Epidermal melanocyte (primary cell): Measurements from ENCODE around the gene ZNRF4.
"Not testable (repeated sequence)": the region's sequence is repeated elsewhere in the genome, so short reads cannot be mapped to it uniquely, and the experiment has no call there.

Experiments used
- DNase-seq: peaks from one replicate; pipeline ENCODE4 v3.0.0; 2011; ENCODE audit warnings: low spot score; ENCODE audit not compliant: insufficient read length

The ZNRF4 gene, protein sequence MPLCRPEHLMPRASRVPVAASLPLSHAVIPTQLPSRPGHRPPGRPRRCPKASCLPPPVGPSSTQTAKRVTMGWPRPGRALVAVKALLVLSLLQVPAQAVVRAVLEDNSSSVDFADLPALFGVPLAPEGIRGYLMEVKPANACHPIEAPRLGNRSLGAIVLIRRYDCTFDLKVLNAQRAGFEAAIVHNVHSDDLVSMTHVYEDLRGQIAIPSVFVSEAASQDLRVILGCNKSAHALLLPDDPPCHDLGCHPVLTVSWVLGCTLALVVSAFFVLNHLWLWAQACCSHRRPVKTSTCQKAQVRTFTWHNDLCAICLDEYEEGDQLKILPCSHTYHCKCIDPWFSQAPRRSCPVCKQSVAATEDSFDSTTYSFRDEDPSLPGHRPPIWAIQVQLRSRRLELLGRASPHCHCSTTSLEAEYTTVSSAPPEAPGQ

DNA sequence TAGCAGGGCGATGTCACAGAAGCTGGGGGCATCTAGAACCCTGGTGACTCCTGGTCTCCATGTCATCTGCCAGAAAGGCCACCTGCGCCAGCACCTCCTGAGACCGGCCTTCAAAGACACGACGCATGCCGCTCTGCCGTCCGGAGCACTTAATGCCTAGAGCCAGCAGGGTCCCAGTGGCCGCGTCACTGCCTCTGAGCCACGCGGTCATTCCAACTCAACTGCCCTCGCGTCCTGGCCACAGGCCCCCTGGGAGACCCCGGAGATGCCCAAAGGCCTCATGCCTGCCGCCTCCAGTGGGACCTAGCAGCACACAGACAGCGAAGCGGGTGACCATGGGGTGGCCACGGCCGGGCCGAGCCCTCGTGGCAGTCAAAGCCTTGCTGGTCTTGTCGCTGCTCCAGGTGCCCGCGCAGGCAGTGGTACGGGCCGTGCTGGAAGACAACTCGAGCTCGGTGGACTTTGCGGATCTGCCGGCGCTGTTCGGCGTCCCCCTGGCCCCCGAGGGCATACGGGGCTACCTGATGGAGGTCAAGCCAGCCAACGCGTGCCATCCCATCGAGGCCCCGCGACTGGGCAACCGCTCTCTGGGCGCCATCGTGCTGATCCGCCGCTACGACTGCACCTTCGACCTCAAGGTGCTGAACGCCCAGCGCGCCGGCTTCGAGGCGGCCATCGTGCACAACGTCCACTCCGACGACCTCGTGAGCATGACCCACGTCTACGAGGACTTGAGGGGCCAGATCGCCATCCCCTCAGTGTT lies at the start of gene ZNRF4:
Gene ZNRF4, plus strand, starts transcription at position 51 of the 763 bp plus-strand sequence. Its CDS starts 75 bp downstream, at position 126.
- no peak for DNase-seq

DNA sequence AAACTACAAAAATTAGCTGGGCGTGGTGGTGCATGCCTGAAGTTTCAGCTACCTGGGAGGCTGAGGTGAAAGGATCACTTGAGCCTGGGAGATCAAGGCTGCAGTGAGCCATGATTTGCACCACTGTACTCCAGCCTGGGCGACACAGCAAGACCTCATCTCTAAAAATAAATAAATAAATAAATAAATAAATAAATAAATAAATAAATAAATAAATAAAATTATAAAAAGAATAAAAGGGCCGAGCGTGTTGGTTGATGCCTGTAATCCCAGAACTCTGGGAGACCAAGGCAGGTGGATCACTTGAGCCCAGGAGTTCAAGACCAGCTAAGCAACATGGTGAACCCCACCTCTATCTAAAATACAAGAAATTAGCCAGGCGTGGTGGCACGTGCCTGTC lies 49.0 kb upstream of the ZNRF4 start:
- not testable (repeated sequence) for DNase-seq

DNA sequence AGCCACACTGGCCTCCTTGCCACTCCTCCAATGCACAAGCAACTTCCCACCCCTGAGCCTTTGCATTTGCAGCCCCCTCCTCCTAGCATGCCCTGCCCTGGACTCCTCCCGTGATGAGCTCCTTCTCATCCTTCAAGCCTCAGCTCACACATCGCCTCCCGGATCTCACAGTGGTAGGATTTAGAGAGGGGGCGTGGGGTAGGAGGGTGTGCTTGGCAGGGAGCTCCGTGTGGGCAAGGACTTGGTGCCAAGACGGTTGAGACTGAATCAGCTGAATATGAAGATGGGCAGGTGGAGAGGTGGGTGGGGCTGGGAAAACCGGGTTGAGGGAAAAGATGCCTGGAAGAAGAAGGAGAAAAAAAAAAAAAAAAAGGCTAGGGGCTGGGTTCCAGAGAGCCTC lies 48.4 kb upstream of the ZNRF4 start:
- DNase-seq = no peak

DNA sequence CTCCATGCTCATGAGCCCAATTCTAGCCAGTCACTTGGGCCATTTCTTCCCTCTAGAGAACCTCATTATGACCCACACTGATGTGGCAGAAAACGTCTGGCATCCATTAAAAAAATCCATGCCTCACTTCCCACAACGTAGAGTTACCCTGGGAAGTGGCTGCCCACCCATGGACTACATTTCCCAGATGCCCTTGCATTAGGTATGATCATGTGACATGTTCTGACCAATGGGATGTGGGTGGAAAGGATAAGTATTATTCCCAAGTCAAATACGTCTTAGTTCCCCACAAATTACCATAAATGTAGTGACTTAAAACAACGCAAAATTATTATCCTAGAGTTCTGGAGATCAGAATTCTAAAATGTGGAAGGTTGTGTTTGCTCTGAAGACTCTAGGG lies 47.9 kb upstream of the ZNRF4 start:
- DNase-seq = no peak

DNA sequence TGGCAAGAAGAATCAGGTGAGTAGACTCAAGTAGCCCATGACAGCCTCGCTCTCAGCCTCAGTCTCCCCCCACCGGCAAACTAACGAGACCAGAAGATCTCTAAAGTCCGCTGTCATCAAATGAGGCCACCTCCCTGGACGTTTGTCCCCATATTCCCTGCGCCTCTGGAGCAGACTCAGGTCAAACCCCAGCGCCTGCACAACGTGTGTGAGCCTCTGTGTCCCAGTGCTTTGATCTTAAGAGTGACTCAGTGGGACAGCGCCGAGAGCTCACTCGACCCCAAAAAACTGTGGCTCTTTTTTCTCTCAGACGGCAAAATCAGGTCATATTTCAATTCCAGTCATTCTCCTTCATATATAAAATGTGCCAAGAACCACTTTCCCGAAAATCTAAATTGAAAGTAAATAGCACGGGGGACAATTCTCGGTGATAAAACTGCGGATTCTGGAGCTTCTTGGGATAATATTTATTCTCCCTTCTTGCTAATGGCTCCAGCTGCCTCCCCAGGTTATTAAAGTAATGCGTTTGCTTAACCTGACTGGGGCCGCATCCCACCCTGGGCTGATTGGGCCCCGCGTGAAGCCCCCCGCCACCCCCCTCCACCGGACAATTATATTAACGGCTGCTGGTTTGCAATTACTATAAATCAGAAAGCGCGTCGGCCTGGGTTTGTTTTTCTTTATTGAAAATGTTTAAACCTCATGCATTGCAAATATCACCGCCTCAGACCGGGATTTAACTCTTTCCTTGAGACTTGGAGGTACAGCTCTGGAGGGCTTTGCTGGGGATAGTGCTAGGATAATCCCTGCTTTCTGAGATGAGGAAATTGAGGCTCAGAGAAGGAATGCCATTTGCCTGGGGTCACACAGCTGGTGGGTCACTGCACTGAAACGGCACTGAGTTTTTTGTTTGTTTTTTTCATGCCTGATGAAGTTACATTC lies 37.5 kb upstream of the ZNRF4 start:
- DNase-seq = no peak

DNA sequence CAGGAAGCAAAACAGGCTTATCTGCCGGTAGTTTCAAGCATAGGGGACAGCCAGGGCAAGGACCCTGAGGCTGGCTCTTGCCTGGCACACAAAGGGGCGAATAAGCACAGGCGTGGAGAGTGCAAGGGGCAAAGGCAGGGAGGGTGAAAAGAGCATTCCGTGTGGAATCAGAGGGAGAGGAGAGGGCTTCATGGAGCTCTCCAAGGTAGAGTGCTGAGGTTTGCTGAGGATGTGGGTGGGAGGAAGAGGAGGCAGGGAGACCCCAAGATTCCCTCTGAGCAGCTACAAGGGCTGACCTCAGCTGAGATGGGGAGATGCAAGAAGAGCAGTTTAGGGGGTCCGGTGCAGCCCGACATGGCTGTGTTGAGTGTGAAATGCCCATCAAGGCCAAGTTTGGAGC lies 36.5 kb upstream of the ZNRF4 start:
- no peak for DNase-seq

DNA sequence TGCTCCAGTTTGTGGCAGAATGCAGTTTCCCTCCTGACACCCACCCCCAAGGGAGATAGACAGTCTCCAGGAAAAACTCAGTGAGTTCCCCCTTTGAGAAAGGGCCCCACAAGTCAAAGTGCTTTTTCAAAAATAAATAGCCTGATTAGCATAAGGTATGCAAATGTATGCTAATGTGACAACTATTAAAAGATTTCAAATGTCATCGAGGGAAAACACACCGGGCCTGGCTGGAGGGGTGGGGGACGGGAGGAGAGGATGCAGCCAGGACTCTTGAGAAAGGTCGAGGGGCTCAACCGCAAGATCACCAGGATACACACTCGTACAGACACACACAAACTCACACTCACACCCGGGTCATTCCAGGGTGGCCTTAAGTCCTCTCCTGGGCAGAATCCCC lies 34.3 kb upstream of the ZNRF4 start:
- DNase-seq = no peak

DNA sequence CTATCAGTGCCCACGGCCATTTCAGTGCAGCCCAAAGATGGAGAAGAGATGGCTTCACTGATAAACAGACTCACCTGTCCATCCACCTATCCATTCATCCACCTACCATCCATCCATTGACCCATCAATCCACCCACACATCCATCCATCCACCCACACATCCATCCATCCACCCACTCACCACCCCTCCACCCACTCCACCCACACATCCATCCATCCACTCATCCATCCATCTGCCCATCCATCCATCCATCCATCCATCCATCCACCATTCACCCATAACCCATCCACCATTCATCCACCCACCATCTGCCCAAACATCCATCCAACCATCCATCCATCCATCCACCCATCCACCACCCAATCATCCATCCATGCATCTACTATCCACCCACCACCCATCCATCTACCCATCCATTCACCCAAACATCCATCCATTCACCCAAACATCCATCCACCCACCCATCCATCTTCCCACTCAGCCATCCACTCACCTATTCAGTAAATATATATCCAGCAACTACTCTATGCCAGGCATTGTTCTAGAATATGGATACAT lies 31.6 kb upstream of the ZNRF4 start:
- no peak for DNase-seq

DNA sequence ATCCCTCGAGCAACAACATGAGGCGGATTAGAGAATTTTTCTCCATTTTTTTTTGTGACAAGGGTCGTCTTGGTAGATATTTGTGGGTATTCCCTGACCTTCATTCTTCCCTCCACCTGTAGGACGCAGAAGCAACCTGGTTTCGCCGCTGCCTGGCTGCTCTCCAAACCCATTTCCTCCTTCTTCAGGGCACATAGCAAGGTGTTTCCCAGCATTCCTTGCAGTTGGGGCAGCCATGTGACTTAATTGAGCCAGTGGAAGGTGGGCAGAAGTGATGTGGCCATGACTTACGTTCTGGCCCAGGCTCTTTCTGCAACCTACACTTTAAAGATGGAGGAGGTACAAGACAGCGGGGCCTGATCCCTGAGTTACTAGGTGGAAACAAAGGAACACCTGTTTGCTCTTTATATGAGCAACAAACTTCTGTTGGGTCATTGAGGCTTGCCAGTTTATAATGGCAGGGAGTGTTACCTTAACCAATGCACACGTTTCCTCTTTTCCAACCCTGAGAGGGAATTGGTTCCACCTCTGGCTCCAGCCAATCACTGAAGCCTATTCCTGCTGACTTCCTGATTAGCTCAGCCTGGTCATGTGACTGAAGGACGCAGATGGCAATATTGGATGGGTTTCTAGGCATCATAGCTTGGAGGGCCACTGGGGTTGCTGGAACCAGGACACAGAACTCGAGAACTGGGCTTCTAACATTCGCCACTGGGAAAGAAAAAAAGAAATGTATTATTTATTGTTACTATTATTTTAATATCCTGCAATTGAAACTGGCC lies 30.8 kb upstream of the ZNRF4 start:
- DNase-seq = no peak

DNA sequence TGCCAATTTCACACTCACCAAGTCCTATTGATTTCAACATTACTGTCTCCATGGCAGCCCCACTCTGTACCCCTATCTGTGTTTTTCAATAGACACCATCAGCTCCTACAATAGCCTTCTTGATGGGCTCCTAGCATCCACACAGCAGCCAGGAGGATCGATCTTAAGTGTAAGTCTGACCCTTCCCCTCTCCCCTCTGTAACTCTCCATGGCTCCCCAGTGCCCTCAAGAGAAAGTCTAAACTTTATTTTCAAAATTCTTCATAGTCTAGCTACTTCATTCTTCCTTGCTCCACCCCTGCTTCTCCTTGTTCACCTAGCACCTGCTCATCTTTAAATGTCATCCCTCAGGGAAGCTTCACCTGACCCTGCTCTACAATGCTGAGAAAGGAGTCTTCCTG lies 30.0 kb upstream of the ZNRF4 start:
- no peak for DNase-seq

DNA sequence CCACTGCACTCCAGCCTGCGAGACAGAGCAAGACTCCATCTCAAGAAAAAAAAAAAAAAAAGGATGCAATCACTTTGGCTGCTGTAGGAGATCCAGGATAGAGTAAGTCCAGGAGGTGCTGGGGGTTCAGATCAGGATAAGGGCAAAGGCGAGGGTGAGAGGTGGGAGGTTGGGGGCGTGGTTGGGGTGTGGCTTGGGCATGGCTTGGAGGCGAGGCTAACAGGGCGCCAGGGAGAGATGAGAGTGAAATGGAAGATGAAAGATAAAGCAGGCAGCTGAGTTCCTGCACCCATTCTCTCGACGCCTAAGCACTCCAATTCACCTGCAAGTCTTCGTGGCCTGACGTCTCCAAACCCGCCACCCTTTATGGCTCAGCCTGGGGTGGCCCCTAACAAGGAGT lies 25.0 kb upstream of the ZNRF4 start:
- DNase-seq = no peak

DNA sequence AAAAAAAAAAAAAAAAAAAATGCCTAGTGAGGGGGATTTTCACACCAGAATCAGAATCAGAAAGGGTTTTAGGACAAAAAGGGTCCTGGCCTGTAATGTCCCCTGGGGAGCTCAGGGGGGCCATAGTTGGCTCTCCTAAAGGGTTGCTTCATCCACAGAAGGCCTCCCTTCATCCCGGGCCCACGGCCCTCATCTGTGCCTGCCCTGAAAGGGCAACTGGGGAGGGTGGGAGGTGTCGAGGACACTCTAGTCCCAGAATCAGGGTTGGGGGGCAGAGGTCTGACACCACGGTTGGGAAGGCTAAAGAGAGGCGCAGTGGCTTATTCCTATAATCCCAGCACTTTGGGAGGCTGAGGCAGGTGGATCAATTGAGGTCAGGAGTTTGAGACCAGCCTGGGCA lies 22.5 kb upstream of the ZNRF4 start:
- no peak for DNase-seq

DNA sequence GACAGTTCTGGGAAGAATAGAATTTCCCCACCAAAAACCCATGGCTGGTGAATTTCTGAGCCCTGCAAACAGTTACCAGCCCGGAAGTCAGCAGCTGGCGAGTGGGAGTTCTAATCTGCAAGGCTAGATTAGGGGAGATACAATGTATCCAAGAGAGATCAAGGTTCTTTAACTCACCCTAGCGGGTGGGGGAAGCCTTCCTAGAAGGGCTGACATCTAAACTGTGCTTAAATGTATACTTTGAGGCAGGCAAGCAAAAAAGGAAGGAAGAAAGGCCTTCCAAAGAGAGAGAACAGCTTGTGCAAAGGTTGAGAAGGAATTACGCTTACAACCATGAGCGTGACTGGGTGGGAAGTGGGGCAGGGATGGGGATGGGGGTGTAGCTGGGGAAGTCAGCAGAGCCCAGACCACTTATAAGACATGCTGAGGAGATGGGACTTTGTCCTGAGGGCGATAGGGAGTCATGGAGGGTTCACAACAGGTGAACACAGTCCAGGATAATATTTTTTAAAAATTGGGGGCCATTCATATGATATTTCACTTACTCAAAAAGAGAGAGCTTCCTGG lies 20.8 kb upstream of the ZNRF4 start:
- DNase-seq = no peak

DNA sequence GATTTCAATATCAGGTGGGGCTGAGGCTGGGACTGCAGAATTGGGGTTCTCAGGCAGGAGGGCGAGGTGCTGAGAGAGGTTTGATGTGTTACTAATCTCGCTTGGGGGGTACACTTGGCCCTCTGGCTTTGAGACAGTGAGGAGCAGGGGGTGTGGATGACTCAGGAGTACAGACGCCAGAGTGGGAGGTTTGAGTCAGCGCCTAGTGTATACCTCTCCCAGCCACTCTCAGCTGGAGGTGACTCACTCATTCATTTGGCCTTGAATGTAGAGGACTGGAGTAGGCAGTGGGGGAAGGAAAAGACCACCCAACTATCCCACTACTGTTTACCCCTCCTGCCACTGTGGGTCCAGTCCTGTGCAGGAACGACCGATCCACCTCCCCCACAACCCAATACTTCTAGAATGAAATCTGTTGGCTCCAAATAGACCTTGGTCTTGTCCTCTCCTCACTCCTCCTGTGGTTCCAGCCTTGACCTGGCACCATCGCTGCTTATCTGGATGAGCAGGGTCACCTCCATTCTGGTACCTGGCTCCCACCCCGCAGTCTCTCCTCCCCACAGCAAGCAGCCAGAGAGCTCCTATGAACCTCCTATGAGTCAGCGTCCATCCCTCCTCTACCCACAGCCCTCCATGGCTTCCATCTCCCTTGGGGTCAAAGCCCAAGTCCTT lies 20.1 kb upstream of the ZNRF4 start:
- no peak for DNase-seq

DNA sequence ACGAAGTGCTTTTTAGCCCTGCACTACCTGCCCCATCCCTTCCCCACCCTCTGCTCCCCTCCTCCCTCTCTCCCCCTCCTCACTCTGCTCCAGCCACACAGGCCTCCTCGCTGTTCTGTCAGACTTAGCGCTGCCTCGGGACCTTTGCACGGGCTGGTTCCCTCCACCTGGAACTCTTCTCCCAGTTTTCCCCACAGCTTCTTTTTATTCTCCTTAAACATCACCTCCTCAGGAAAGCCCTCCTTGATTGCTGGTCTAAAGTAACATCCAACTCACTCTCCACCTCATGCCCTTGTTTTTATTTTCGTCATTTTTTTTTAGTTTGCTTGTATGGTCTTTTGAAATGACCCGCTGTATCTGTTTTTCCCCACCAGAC lies 19.6 kb upstream of the ZNRF4 start:
- DNase-seq = no peak

DNA sequence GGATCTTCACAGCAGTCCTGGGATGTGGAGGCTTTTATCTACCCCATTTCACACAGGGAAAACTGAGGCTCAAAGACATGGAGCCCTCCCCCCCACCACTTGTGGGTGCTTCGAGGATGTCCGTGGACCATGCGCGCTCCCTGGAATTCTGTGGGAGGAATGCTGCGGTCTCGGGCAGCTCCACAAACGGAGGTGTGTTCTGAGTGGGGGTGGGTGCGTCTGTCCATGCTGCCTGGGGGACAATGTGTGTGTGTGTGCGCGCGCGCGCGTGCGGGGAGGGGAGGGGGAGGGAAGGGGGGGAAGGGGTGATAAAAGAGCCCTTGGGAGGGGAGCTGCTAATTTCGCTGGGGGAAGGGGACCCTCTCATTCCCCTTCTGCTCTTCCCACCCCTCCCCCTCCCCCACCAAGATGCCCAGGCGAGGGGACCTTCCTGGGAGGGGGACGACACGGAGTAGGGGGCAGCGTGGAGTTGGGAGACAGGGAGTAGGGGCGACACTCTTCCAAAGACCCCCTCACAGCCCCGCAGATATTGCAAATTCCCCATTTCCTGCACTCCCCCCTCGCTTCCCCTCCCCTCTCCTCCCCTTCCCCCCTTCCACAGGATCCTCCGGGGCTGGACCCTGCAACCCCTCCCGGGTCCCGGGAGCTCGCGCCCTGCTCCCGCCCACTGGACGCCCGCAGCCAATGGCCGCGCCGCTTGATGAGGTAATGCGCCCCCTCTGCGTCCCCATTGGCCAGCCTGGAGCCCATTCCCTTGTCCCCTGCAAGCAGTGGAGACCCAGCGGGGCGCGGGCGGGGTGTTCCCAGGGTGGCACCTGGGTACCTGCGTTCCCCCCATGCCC lies 18.9 kb upstream of the ZNRF4 start:
- no peak for DNase-seq

DNA sequence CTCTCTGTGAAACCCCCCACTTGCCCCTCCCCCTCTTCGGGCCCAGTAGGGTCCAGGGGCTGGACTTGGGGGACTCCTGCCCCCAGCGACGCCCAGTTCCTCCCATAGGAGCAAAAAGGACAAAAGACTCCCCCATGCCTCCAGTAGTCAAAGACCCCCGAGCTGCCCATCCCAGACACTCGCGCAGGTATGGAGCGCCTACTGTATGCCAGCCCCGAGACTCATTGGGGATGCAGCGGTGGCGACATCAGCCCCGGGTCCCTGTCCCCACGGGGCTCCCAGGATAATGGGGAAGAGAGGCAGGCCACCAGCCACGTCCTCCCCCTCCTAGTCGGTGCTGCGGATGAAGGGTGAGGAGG lies 18.3 kb upstream of the ZNRF4 start:
- DNase-seq = no peak

DNA sequence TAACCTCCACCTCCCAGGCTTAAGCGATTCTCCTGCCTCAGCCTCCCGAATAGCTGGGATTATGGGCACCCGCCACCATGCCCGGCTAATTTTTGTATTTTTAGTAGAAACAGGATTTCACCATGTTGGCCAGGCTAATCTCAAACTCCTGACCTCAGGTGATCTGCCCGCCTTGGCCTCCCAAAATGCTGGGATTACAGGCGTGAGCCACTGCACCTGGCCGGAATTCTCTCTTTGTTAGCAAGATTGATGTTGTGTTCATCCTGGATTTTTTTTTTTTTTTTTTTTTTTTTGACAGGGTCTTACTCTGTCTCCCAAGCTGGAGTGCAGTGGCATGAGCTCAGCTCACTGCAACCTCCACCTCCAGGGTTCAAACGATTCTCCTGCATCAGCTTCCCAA lies 16.5 kb upstream of the ZNRF4 start:
- DNase-seq = not testable (repeated sequence)

DNA sequence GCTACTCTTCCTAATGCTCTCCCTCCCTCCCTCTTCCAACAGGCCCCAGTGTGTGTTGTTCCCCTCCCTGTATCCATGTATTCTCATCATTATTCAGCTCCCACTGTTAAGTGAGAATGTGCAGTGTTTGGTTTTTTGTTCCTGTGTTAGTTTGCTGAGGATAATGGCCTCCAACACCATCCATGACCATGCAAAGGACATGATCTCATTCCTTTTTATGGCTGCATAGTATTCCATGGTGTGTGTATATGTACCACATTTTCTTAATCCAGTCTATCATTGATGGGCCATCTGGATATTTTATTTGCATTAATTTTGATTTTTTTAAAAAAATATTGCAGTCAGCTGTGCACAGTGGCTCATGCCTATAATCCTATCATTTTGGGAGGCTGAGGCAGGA lies 15.8 kb upstream of the ZNRF4 start:
- DNase-seq = no peak
